HL-60 (cell line): ENCODE data around the gene TPO.

Experiments
- DNase-seq, 2 experiments: peaks; one replicate each; pipeline ENCODE4 v3.0.0-alpha.2; 2010 to 2020; ENCODE audit warnings: low read depth in 1 of 2, low spot score in 1 of 2
- H3K27ac ChIP-seq: fragments of 250-450 bp; sonication (Bioruptor Pico); replicated peaks from 2 replicates; pipeline ENCODE4 v1.5.1; 2020; ENCODE audit warnings: mild to moderate bottlenecking, moderate library complexity
- H3K27me3 ChIP-seq: fragments of 250-450 bp; sonication (Bioruptor Pico); 2 replicates; pipeline ENCODE4 v1.5.1; 2021; ENCODE audit warnings: mild to moderate bottlenecking, moderate library complexity; ENCODE audit not compliant: insufficient read depth, poor library complexity, severe bottlenecking
- H3K4me3 ChIP-seq: replicated peaks from 2 replicates; pipeline ENCODE4 v1.5.1; 2011; ENCODE audit warnings: mild to moderate bottlenecking, control low read depth, low read length; ENCODE audit not compliant: insufficient read depth
- CTCF ChIP-seq: IDR thresholded peaks from one replicate; pipeline ENCODE4 v1.5.1; 2011; ENCODE audit warnings: low read length, control low read depth, inconsistent platforms; ENCODE audit not compliant: insufficient read depth
- GABPA ChIP-seq: IDR thresholded peaks from 2 replicates; pipeline ENCODE4 v1.6.1; 2012; ENCODE audit warnings: low read depth
- POLR2AphosphoS5 ChIP-seq: IDR thresholded peaks from 2 replicates; pipeline ENCODE4 v1.6.1; 2012; ENCODE audit warnings: low read depth
- SPI1 ChIP-seq: IDR thresholded peaks from 2 replicates; pipeline ENCODE4 v1.6.1; 2012; ENCODE audit warnings: low read depth, mild to moderate bottlenecking, borderline replicate concordance
- TF ChIP-seq, protein P1 (sequence below): IDR thresholded peaks from 2 replicates; pipeline ENCODE4 v1.6.1; 2012; ENCODE audit warnings: low read depth; ENCODE audit not compliant: insufficient replicate concordance

TPO gene

DNA sequence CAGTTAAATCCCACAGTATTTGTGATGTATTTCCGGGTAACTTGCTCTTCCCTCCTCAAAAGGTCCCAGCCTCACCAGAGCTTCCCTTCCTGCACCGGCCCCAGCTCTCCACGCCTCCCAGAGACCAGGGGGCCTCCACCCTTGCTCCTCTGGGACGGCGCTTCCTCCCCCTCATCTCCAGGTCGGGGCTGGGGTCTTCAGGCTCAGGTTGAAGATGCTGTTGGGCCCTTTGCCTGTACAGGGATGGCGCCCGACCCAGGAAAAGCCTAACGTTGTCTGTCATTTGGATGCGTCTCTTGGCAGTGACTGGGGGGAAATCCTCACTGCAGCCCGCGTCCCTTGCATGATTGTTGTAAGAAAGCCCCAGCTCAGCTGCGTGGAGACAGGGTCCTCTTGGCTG, 126.7 kb downstream of the TPO start:
- no peak overlapping the region for H3K4me3 ChIP-seq
- H3K27me3 ChIP-seq, result no peaks in the 10 kb centered on the region
- no peak for TF ChIP-seq SPI1
- DNase-seq, result no peak
- H3K27ac ChIP-seq, result no peak overlapping the region

- Histone ChIP-seq H3K27me3 (no peaks in the 10 kb centered on the region), H3K4me3 (no peak overlapping the region), H3K27ac (no peak overlapping the region)
- TF ChIP-seq, protein P1, sequence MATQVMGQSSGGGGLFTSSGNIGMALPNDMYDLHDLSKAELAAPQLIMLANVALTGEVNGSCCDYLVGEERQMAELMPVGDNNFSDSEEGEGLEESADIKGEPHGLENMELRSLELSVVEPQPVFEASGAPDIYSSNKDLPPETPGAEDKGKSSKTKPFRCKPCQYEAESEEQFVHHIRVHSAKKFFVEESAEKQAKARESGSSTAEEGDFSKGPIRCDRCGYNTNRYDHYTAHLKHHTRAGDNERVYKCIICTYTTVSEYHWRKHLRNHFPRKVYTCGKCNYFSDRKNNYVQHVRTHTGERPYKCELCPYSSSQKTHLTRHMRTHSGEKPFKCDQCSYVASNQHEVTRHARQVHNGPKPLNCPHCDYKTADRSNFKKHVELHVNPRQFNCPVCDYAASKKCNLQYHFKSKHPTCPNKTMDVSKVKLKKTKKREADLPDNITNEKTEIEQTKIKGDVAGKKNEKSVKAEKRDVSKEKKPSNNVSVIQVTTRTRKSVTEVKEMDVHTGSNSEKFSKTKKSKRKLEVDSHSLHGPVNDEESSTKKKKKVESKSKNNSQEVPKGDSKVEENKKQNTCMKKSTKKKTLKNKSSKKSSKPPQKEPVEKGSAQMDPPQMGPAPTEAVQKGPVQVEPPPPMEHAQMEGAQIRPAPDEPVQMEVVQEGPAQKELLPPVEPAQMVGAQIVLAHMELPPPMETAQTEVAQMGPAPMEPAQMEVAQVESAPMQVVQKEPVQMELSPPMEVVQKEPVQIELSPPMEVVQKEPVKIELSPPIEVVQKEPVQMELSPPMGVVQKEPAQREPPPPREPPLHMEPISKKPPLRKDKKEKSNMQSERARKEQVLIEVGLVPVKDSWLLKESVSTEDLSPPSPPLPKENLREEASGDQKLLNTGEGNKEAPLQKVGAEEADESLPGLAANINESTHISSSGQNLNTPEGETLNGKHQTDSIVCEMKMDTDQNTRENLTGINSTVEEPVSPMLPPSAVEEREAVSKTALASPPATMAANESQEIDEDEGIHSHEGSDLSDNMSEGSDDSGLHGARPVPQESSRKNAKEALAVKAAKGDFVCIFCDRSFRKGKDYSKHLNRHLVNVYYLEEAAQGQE, result no peak
- no peak for TF ChIP-seq SPI1
- TF ChIP-seq GABPA, result no peak
- no peak for TF ChIP-seq POLR2AphosphoS5
- TF ChIP-seq CTCF, result no peak
- no peak for DNase-seq
These were observed 127.2 kb downstream of the TPO start for GRCh38 chr2:1540481-1540880.

DNA sequence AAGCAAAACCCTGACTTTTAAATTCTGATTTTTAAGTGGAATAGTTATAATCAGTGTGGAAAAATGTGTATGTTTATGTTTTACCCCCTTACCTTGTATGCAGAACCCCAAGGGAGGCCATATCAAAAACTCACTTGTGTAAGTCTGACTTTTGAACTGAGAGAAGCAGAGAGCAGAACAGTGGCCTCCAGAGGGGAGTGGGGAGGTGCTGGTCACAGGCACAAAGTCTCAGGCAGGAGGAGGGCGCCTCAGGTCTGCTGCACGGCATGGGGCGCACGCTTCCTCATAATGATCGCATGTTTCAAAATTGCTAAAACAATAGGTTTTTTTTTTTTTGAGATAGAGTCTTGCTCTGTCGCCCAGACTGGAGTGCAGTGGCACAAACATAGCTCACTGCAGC, 127.8 kb downstream of the TPO start:
- TF ChIP-seq, protein P1, result no peak
- no peak for TF ChIP-seq SPI1
- TF ChIP-seq POLR2AphosphoS5, result no peak
- no peak for TF ChIP-seq GABPA
- TF ChIP-seq CTCF, result no peak

DNA sequence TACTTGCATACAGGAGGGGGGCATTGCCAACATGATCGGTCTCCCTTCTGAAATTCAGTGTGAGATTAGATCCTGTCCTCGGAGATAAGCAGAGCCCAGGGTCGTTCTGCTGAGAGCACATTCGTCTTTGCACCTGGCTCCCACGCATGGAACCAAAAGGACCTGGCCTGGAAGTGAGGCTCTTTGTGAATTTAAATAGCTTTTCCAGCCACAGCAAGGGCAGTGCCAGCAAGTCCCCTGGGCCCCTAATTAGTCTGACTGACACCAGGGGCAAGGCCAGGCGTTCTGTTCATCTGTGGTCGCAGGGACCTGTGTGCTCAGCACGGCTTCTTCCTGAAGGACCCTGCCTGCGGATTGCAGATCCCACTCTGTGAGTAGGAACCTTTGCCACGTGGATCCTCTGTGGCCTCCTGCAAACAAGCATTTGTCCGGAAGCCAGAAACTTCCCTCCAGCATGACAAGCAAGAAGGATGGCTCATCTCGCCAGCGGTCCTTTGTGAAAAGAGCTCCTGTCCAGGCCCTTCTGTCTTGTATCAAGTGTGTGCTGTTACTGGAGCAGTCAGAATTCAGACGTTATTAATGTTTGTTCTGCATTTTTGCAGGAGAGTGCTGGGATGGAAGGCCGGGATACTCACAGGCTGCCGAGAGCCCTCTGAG, 128.7 kb downstream of the TPO start:
- Histone ChIP-seq H3K27ac (no peak overlapping the region), H3K4me3 (no peak overlapping the region)
- no peak for DNase-seq

More for the DNA sequence above, 127.8 kb downstream of the TPO start:
- no peak overlapping the region for H3K27ac ChIP-seq
- no peaks in the 10 kb centered on the region for H3K27me3 ChIP-seq
- no peak overlapping the region for H3K4me3 ChIP-seq
- no peak for DNase-seq

More for the DNA sequence above, 128.7 kb downstream of the TPO start:
- no peaks in the 10 kb centered on the region for H3K27me3 ChIP-seq
- TF ChIP-seq, protein P1, result no peak
- TF ChIP-seq GABPA, result no peak
- no peak for TF ChIP-seq POLR2AphosphoS5
- TF ChIP-seq SPI1, result no peak
- no peak for TF ChIP-seq CTCF
